Lung (tissue), 12 donors: Measurements from ENCODE around the gene ENTPD2. TPM values are rescaled to one million over a fixed set of nuclear protein-coding genes. Genes with fewer than 3 reads are reported as not detected.
A peak's percentile ranks its signal among the peaks of the same experiment; 100 is the strongest.

Experiments used
- ATAC-seq: fragments of 200-7000 bp; cut with Tn5 transposase; one replicate; pipeline ENCODE4 v1.9.1; 2020; ENCODE audit warnings: moderate number of reproducible peaks; ENCODE audit not compliant: insufficient read depth, low FRiP score
- DNase-seq, 3 donors: peaks; one replicate each; pipeline ENCODE4 v3.0.0-alpha.2; 2013 to 2017
- H3K27ac ChIP-seq, 2 donors: one replicate each; pipeline ENCODE4 v1.5.1; 2013; ENCODE audit warnings: mild to moderate bottlenecking in 2 of 2, moderate library complexity in 2 of 2, control low read depth in 1 of 2, inconsistent platforms in 1 of 2, low read depth in 1 of 2, low read length in 1 of 2
- H3K27me3 ChIP-seq, 3 donors: one replicate each; pipeline ENCODE4 v1.5.1; 2013; ENCODE audit warnings: low read length in 2 of 3; ENCODE audit not compliant: control insufficient read depth in 3 of 3, insufficient read depth in 3 of 3
- H3K36me3 ChIP-seq, 4 donors: one replicate each; pipeline ENCODE4 v1.5.1; 2013; ENCODE audit warnings: low read length in 4 of 4, mild to moderate bottlenecking in 1 of 4, moderate library complexity in 1 of 4; ENCODE audit not compliant: control insufficient read depth in 4 of 4, insufficient read depth in 4 of 4
- H3K4me1 ChIP-seq, 5 donors: one replicate each; pipeline ENCODE4 v1.5.1; 2013; ENCODE audit warnings: low read length in 5 of 5, mild to moderate bottlenecking in 2 of 5, moderate library complexity in 1 of 5; ENCODE audit not compliant: control insufficient read depth in 5 of 5, insufficient read depth in 5 of 5
- H3K4me3 ChIP-seq: one replicate; pipeline ENCODE4 v1.5.1; 2013; ENCODE audit warnings: mild to moderate bottlenecking, control low read depth, moderate library complexity
- H3K9ac ChIP-seq, 2 donors: one replicate each; pipeline ENCODE4 v1.5.1; 2013; ENCODE audit warnings: low read length in 2 of 2, control low read depth in 1 of 2; ENCODE audit not compliant: insufficient read depth in 1 of 2
- H3K9me3 ChIP-seq, 4 donors: one replicate each; pipeline ENCODE4 v1.5.1; 2013; ENCODE audit warnings: low read length in 3 of 4, mild to moderate bottlenecking in 1 of 4, moderate library complexity in 1 of 4; ENCODE audit not compliant: control insufficient read depth in 4 of 4, insufficient read depth in 3 of 4
- CTCF ChIP-seq: IDR thresholded peaks from 2 replicates; pipeline ENCODE4 v1.5.1; 2012; ENCODE audit warnings: mild to moderate bottlenecking; ENCODE audit errors: control extremely low read depth, extremely low read depth
- WGBS, 2 donors: extraction: QIAGEN DNeasy Blood & Tissue Kit; methylation state at CpG; one replicate each; pipeline ENCODE4 v1.1.7; 2013; 5-methylcytosine and 5-hydroxymethylcytosine counted together
- polyA plus RNA-seq, 2 donors: library from polyadenylated mRNA; stranded (reverse); fragments of 200-250 nt; gene quantifications; one replicate each; pipeline ENCODE4 v1.2.1, GENCODE V29; 2013
- total RNA-seq, 2 donors: library from RNA; depleted of rRNA in 1 of 2; stranded (reverse); fragments of >200 nt in 1 of 2; gene quantifications; one replicate each; pipeline ENCODE4 v1.2.1, GENCODE V29; 2014 to 2021
- donor health status: control.
- donor health status: control.
- donor health status: Bipolar disorder and iron deficiency.
- donor health status: healthy.
- donor health status: DM: yes; HTN: yes; CAD: no.

Gene ENTPD2
- total and polyA plus RNA-seq, 4 donors = 0.39 to 3.2 (median 1.2) TPM

GRCh38 chr9:137086531-137087408, 32.9 kb upstream of the ENTPD2 start, which contains the start of gene MAN1B1:
Gene MAN1B1, plus strand, starts transcription at chr9:137086985. Its CDS starts 15 bp downstream, at chr9:137087000.
- Histone ChIP-seq H3K9ac (peak within 1 kb of the TSS in 1 of 2 donors; percentile 0), H3K27me3 (no peaks in the 10 kb centered on the region), H3K36me3 (peaks cover 0 to 26% (median 3%) of the 10 kb centered on the region in 4 donors), H3K9me3 (no peaks in the 10 kb centered on the region), H3K4me1 (peaks cover 0 to 14% (median 0%) of the 10 kb centered on the region in 5 donors), H3K27ac (peak within 1 kb of the TSS; percentile 91 to 95), H3K4me3 (peak within 1 kb of the TSS; percentile 71)
- peak; percentile 92 for ATAC-seq
- no peak for TF ChIP-seq CTCF
- WGBS, 2 donors = 0% methylated on average over 90 to 101 of the region's 101 CpGs
- peak; percentile 97 to 99 (median 98) for DNase-seq

- Histone ChIP-seq H3K36me3 (peaks cover 0 to 28% (median 2%) of the 10 kb centered on the region in 4 donors), H3K27me3 (no peaks in the 10 kb centered on the region), H3K9me3 (no peaks in the 10 kb centered on the region), H3K27ac (peak overlapping the region; percentile 91 to 95), H3K4me3 (peak overlapping the region; percentile 60), H3K9ac (no peak overlapping the region), H3K4me1 (peaks cover 0 to 14% (median 0%) of the 10 kb centered on the region in 5 donors)
- no peak for TF ChIP-seq CTCF
- 1% methylated on average over 53 to 58 of the region's 58 CpGs for WGBS, 2 donors
- DNase-seq = peak in 2 of 3 donors; percentile 14 to 16
- ATAC-seq = no peak
These were observed 32.2 kb upstream of the ENTPD2 start for GRCh38 chr9:137085920-137086530.

DNA sequence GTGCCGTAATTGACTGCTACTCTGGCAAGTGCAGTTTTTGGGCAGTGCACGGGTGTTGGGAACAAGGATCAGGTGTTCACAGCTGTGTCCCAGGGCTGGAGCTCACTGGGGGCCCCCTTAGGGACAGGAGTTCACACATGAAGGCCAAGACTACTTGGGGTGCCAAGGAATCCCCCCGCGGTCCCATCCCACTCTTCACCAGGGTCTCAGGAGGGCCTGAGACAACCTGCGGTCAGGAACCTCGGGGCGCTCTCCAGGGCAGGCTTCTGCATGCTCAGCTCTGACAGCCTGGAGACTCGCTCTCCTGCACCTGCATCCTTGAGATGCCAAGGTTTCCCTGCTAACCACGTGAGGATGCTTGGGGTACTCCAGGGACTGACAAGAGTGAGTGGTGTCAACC, 30.7 kb upstream of the ENTPD2 start:
- peaks cover 0 to 41% (median 2%) of the 10 kb centered on the region in 4 donors for H3K36me3 ChIP-seq
- no peak for TF ChIP-seq CTCF
- DNase-seq (no peak), ATAC-seq (no peak)
- no peak overlapping the region for H3K27ac ChIP-seq
- H3K9ac ChIP-seq = no peak overlapping the region
- 74 to 94% methylated on average over 9 of the region's 9 CpGs for WGBS, 2 donors
- H3K27me3 ChIP-seq = peaks cover 0 to 4% (median 0%) of the 10 kb centered on the region in 3 donors
- H3K9me3 ChIP-seq = no peaks in the 10 kb centered on the region
- H3K4me1 ChIP-seq = peaks cover 0 to 14% (median 0%) of the 10 kb centered on the region in 5 donors
- no peak overlapping the region for H3K4me3 ChIP-seq
